GM19193 (cell line): ENCODE results near the gene COL5A1.

ENCODE experiments used
- POLR2A ChIP-seq: IDR thresholded peaks from 4 replicates; pipeline ENCODE4 v1.6.1; 2011; ENCODE audit not compliant: insufficient read depth, insufficient read length; ENCODE audit errors: extremely low read depth

COL5A1 gene

DNA sequence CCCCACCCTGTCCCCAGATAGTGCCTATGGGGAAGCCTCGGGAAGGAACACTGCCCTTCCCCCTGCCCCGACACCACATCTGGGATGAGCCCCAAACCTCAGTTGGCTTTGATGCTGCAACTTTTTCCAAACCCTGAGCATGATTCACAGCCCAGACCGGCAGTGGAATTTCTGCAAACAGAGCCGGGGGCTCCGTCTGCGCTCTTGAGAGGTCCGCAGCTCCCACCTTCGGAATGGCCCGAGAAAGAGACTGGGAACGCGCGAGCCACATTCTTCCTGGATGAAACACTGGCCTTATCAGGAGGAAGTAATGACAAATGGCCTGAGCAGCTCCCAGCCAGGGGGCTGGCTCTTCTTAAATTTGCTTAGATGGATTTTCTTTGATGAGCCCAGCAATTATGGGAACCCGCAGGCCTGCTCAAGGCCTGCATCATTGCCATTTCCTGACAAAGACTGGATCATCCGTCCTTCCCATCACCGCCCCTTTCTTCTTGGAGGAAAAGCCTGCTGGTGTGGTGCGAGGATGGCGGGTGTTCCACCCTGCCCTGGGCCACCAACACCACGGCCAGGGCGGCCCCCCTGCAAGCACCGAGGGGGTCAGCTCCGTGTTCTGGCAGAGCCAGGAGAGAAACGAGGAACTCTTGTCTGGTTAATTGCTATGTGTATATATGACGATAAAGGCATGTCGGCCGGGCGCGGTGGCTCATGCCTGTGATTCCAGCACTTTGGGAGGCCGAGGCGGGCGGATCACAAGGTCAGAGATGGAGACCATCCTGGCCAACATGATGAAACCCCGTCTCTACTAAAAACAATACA is 38.8 kb upstream of the COL5A1 start:
- TF ChIP-seq POLR2A: no peak

DNA sequence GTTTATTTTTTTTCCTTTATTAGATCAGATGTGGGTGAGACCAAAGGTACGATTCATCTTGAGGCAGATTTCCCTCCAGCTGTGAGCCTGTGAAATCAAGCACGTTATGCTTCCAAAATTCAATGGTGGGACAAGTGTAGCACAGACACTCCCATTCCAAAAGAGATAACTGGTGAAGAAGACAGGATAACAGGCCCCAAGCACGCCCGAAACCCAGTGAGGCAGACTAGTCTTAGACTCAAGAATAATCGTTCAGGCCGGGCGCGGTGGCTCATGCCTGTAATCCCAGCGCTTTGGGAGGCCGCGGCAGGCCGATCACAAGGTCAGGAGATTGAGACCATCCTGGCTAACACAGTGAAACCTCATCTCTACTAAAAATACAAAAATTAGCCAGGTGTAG is 36.8 kb upstream of the COL5A1 start:
- no peak for TF ChIP-seq POLR2A

DNA sequence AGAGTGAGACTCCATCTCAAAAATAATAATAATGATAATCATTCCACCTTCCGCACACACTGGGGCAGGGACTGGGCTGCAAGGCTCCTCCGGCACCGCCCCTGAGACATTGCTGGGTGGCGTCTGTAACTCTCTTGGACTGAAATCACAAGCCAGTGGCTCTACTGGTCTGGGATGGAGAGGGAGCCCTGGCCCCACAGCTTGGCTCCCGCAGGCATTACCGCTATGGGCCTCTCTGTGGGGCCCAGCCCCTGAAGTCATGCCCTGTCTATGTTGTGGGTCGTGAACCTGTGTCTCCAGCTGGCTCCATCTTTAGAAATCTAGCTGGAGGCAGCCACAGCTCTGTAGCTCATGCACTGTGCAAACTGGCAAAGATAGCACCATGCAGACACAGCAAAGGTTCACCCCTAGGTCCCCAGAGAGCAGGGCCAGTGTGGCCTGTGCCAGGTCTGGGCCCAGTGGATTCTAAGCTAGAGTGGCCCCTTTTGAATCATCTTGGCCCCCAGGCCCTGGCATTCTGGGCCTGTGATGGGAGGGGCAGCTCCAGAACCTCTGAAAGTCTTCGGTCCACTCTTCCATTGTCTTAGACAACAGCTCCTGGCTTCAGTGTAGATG is 36.1 kb upstream of the COL5A1 start:
- no peak for TF ChIP-seq POLR2A

- no peak for TF ChIP-seq POLR2A
Measured at GRCh38 chr9:134605966-134606357, 35.6 kb upstream of the COL5A1 start.

DNA sequence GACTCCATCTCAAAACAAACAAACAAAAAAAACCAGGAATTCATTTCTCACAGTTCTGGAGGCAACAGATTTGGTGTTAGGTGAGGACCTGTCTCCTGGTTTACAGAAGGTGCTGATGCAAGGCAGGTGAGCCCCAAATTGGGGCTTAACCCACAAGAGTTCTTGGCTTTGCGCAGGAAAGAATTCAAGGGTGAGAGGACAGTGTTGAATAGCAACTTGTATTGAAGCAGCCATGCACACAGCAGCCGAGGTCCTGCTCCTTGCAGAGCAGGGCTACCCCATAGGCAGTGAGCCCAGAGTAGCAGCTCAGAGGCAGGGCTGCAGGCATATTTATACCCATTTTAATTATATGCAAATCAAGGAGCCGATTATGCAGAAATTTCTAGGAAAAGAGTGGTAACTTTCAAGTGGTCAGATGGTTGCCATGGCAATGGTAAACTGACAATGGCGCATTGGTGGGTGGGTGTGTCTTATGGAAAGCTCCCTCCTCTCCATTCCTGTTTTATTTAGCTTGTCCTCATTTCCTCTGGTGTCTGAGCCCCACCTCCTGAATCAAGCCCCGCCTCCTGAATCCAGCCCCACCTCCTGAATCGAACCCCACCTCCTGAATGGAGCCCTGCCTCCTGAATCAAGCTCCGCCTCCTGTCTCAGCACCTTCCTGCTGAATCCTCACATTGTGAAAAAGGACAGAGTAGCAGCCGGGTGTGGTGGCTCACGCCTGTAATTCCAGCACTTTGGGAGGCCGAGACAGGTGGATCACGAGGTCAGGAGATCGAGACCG is 34.5 kb upstream of the COL5A1 start:
- no peak for TF ChIP-seq POLR2A

DNA sequence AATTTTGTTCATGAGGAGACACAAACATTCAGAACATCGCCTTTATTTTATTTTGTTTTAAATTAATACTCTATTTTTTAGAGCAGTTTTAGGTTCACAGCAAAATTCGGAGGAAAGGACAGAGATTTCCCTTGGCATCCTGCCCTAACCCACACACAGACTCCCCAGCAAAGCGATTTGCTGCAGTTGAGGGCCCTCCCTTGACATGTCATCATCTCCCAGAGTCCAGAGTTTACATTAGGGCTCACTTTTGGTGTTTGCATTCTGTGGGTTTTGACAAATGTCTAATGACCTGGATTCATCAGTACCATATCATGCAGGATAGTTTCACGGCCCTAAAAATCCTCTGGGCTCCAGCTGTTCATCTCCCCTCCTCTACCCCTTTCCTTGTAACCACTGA is 33.6 kb upstream of the COL5A1 start:
- no peak for TF ChIP-seq POLR2A

GRCh38 chr9:134611046-134611445 is 30.6 kb upstream of the COL5A1 start:
- TF ChIP-seq POLR2A: no peak

DNA sequence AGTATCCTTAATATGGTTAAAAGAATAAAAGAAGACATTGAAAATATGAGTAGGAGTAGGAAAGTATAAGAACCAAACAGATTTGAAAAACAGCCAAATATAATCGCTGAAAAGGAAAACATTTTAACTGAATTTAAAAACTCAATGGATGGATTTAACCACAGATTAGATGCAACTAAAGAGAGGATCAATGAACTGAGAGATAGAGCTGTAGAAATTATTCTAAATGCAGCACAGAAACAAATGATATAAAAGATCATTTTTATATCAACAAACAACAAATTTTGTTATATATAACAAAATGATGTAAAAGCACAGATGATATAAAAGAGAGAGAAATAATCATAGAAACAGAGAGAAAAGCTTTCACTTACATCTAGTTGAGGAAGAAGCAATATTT is 29.3 kb upstream of the COL5A1 start:
- no peak for TF ChIP-seq POLR2A

DNA sequence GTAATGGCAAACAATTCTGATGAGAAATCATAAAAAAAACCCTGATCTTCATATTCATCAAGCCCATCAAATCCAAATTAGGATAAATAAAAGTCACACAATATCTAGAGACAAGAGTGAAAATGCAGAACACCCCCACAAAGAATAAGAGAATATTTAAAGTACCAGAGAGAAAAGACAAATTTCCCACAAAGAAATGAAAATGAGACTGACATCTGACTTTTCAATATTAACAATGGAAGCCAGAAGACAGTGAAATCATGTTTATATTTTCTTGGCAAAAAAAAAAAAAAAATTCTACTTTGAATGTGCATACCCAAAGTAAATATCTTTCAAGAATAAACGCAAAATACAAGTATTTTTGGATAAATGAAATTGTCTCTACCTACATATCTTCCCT is 28.9 kb upstream of the COL5A1 start:
- TF ChIP-seq POLR2A: no peak

DNA sequence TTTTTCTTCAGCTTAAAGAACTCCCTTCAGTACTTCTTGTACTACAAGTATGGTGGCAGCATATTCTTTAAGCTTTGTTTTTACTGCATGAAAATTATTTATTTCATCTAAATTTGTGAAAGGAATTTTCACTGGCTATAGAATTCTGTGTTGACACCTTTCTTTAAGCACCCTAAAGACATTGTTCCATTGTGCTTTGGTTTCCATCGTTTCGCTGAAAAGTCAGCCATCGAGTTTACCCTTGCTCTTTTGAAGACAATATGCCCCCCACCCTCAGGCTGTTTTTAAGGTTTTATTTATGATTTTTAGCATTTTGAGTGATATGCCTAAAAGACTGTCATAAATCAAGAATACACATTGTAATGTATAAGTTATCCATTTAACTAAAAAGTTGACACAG is 27.3 kb upstream of the COL5A1 start:
- no peak for TF ChIP-seq POLR2A

- TF ChIP-seq POLR2A: no peak
Measured at GRCh38 chr9:134616341-134616740, 25.3 kb upstream of the COL5A1 start.

- no peak for TF ChIP-seq POLR2A
Measured at GRCh38 chr9:134617246-134617645, 24.4 kb upstream of the COL5A1 start.

GRCh38 chr9:134617836-134618162 is 23.8 kb upstream of the COL5A1 start:
- no peak for TF ChIP-seq POLR2A

DNA sequence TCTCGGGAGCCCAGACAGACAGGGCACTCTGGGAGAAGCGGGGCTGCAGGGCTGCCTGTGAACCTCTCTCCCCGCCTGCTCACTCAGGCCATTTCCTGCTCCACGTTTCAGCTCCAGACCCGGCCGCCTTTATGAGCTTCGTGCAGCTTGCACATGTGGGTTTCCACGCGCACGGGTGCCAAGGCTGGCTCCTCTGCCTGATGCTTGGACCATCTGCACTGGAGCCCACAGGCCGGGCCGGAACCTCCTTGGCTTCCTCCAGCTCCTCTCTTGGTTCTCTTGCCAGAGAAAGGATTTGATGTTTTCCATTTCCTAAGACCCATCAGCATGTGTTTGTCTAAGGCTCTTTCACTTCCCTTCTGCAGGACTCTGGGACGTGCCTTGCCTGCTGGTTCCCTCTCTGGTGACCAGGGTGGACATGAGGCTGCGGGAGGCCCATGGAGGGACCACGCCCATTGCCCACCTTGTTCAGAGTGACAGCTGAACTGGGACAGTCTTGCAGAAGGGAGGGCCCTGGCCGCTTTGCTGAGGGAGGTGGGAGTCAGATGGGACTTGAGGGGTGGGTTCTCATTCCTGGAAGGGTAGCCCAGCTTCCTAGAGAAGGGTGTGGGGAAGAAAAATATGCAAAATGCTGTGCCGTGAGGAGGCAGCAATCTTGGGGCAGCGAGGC is 23.3 kb upstream of the COL5A1 start:
- TF ChIP-seq POLR2A: no peak

GRCh38 chr9:134618833-134619447 is 22.7 kb upstream of the COL5A1 start:
- TF ChIP-seq POLR2A: no peak

DNA sequence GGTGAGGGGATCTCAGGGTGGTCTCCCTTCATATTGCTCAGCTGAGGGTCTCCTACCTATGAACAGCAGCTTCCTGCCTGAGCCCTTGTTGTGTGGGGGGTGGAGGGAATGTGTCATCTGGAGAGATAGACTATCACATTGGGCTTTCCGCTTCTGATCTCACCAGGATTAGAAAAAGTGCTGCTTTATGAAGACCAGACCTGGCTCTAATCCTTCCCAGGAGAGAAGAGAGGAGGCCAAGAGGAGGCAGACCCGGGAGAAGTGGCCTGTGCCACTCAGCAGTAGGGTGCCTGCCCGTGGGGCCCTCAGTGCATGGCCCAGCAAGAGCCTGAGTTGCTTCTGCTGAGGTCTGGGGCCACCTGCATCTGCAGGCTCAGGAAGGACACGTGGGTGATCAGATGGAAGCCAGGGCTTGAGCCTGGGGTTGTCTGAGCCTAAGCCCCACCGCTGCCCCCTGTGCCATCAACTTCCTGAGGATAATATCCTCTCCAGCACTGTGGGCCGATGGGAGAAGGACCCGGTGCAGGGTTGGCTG is 22.1 kb upstream of the COL5A1 start:
- no peak for TF ChIP-seq POLR2A
